Measurements from ENCODE around the gene TMEM255B. TPM values are rescaled to one million over a fixed set of nuclear protein-coding genes. Genes with fewer than 3 reads are reported as not detected.
"Not testable (repeated sequence)": the region's sequence is repeated elsewhere in the genome, so short reads cannot be mapped to it uniquely, and the experiment has no call there.

Gene TMEM255B
- total RNA-seq, 1 donor from 2014 or later: 8.4 TPM

DNA sequence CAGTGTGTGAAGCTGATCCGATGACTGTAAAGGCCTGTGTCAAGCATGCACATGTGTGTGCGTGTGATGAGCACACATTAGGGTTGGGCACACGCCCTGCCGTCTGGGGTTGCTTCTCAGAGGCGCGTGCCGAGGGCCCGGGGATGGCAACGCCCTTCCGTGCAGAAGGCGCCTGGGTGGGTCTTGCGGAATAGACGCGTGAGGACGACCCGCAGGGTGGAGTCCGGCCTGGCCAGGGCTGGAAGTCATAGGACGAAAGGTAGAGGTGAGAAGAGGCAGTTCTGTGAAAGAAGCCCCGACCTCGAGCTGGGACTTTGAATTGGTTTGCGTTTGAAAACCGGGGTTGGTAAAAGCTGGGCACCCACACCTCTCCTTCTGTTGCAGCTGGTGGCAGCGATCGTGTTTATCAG, 35.7 kb downstream of the TMEM255B start:
- H3K4me3 ChIP-seq (ENCODE audit: insufficient read depth, low read depth, low read length): no peak overlapping the region
- peaks cover 32% of the 10 kb centered on the region for H3K27me3 Mint-ChIP-seq (ENCODE audit: low read depth, unreplicated experiment)
- no peaks in the 10 kb centered on the region for H3K36me3 ChIP-seq (ENCODE audit: insufficient read depth, low read length)
- no peak for FAIRE-seq
- H2AFZ ChIP-seq (ENCODE audit: low read depth, low read length): no peak overlapping the region
- peaks cover 13% of the 10 kb centered on the region for H3K36me3 Mint-ChIP-seq (ENCODE audit: low read depth, unreplicated experiment)
- no peak overlapping the region for H3K27ac Mint-ChIP-seq (ENCODE audit: unreplicated experiment)
- H3K9me3 Mint-ChIP-seq (ENCODE audit: unreplicated experiment): peaks cover 4% of the 10 kb centered on the region
- no peak overlapping the region for H3K4me3 Mint-ChIP-seq (ENCODE audit: unreplicated experiment)
- H3K9ac ChIP-seq (ENCODE audit: low read length): no peak overlapping the region
- no peak overlapping the region for H3K27ac ChIP-seq (ENCODE audit: low read depth, low read length)
- H4K20me1 ChIP-seq (ENCODE audit: insufficient read depth, low read length): no peaks in the 10 kb centered on the region
- no peaks in the 10 kb centered on the region for H3K79me2 ChIP-seq (ENCODE audit: insufficient read depth, low read length)
- peaks cover 3% of the 10 kb centered on the region for H3K27me3 ChIP-seq (ENCODE audit: insufficient read depth, low read length)
- H3K4me1 Mint-ChIP-seq (ENCODE audit: low read depth, unreplicated experiment): no peaks in the 10 kb centered on the region
- DNase-seq (ENCODE audit: low read depth): no peak
- TF ChIP-seq, protein P1, sequence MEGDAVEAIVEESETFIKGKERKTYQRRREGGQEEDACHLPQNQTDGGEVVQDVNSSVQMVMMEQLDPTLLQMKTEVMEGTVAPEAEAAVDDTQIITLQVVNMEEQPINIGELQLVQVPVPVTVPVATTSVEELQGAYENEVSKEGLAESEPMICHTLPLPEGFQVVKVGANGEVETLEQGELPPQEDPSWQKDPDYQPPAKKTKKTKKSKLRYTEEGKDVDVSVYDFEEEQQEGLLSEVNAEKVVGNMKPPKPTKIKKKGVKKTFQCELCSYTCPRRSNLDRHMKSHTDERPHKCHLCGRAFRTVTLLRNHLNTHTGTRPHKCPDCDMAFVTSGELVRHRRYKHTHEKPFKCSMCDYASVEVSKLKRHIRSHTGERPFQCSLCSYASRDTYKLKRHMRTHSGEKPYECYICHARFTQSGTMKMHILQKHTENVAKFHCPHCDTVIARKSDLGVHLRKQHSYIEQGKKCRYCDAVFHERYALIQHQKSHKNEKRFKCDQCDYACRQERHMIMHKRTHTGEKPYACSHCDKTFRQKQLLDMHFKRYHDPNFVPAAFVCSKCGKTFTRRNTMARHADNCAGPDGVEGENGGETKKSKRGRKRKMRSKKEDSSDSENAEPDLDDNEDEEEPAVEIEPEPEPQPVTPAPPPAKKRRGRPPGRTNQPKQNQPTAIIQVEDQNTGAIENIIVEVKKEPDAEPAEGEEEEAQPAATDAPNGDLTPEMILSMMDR (IDR thresholded peaks at IDR 0.05; ENCODE audit: insufficient read depth, low read depth, low read length): no peak
- TF ChIP-seq EZH2 (IDR thresholded peaks at IDR 0.05; ENCODE audit: insufficient read depth, low read length): no peak
- H3K4me2 ChIP-seq (ENCODE audit: low read length): no peak overlapping the region
- no peaks in the 10 kb centered on the region for H3K9me3 ChIP-seq (ENCODE audit: insufficient read depth, low read depth, low read length)
- H3K4me1 ChIP-seq (ENCODE audit: insufficient read depth, low read length): no peaks in the 10 kb centered on the region

DNA sequence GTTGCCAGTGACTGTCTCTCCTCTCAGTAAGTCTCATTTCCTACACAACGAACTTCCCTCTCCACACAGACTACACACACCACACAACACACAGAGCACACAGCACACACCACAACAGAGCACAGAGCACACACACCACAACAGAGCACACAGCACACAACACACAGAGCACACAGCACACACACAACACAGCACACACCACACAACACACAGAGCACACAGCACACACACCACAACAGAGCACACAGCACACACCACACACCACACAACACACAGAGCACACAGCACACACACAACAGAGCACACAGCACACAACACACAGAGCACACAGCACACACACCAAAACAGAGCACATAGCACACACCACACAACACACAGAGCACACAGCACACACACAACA, 36.3 kb downstream of the TMEM255B start:
- not testable (repeated sequence) for H3K4me1 Mint-ChIP-seq (ENCODE audit: low read depth, unreplicated experiment); H3K9me3 ChIP-seq (ENCODE audit: insufficient read depth, low read depth, low read length); H3K9me3 Mint-ChIP-seq (ENCODE audit: unreplicated experiment); H3K4me2 ChIP-seq (ENCODE audit: low read length); H3K36me3 ChIP-seq (ENCODE audit: insufficient read depth, low read length); H3K4me3 ChIP-seq (ENCODE audit: insufficient read depth, low read depth, low read length); H3K79me2 ChIP-seq (ENCODE audit: insufficient read depth, low read length); H3K4me3 Mint-ChIP-seq (ENCODE audit: unreplicated experiment); H3K4me1 ChIP-seq (ENCODE audit: insufficient read depth, low read length); FAIRE-seq; H3K27ac ChIP-seq (ENCODE audit: low read depth, low read length); H3K27ac Mint-ChIP-seq (ENCODE audit: unreplicated experiment); H4K20me1 ChIP-seq (ENCODE audit: insufficient read depth, low read length); H3K9ac ChIP-seq (ENCODE audit: low read length); DNase-seq (ENCODE audit: low read depth); H2AFZ ChIP-seq (ENCODE audit: low read depth, low read length); H3K27me3 ChIP-seq (ENCODE audit: insufficient read depth, low read length)
- peaks cover 13% of the 10 kb centered on the region for H3K36me3 Mint-ChIP-seq (ENCODE audit: low read depth, unreplicated experiment)
- peaks cover 33% of the 10 kb centered on the region for H3K27me3 Mint-ChIP-seq (ENCODE audit: low read depth, unreplicated experiment)

DNA sequence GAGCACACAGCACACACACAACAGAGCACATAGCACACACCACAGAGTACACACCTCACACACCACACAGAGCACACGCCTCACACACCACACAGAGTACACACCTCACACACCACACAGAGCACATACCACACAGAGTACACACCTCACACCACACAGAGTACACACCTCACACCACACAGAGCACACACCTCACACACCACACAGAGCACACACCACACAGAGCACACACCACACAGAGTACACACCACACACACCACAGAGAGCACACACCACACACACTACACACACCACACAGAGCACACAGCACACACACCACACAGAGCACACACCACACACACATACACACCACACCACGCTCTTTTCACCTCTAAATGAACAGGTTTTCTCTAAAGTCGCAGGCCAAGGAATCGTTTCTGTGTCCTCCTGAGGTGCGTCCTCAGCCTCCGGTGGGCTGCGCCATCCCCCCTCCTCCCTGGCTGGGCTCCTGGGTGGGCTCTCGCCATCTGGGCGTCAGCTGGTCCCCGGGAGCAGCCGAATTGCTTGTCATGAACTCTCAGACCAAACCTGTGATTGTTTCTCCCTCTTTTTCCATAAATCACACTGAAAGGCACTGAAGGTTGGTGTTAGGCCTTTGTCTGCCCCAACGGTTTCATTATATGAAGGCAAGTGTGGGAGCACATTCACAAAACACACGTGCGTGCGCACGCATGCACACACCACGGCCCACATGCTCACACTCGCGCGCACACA, 37.4 kb downstream of the TMEM255B start:
- H3K36me3 ChIP-seq (ENCODE audit: insufficient read depth, low read length): no peaks in the 10 kb centered on the region
- peaks cover 3% of the 10 kb centered on the region for H3K27me3 ChIP-seq (ENCODE audit: insufficient read depth, low read length)
- Mint-ChIP-seq H3K27me3 (ENCODE audit: low read depth, unreplicated experiment) (peaks cover 25% of the 10 kb centered on the region), H3K9me3 (ENCODE audit: unreplicated experiment) (peaks cover 2% of the 10 kb centered on the region), H3K4me3 (ENCODE audit: unreplicated experiment) (no peak overlapping the region), H3K36me3 (ENCODE audit: low read depth, unreplicated experiment) (peaks cover 7% of the 10 kb centered on the region), H3K4me1 (ENCODE audit: low read depth, unreplicated experiment) (no peaks in the 10 kb centered on the region), H3K27ac (ENCODE audit: unreplicated experiment) (no peak overlapping the region)
- no peaks in the 10 kb centered on the region for H3K79me2 ChIP-seq (ENCODE audit: insufficient read depth, low read length)
- no peak overlapping the region for H3K27ac ChIP-seq (ENCODE audit: low read depth, low read length)
- H3K4me2 ChIP-seq (ENCODE audit: low read length): no peak overlapping the region
- no peak overlapping the region for H3K9ac ChIP-seq (ENCODE audit: low read length)
- TF ChIP-seq, protein P1 (IDR thresholded peaks at IDR 0.05; ENCODE audit: insufficient read depth, low read depth, low read length): no peak
- no peak for TF ChIP-seq EZH2 (IDR thresholded peaks at IDR 0.05; ENCODE audit: insufficient read depth, low read length)
- DNase-seq (ENCODE audit: low read depth) (no peak), FAIRE-seq (no peak)
- no peaks in the 10 kb centered on the region for H3K9me3 ChIP-seq (ENCODE audit: insufficient read depth, low read depth, low read length)
- H2AFZ ChIP-seq (ENCODE audit: low read depth, low read length): no peak overlapping the region
- H4K20me1 ChIP-seq (ENCODE audit: insufficient read depth, low read length): no peaks in the 10 kb centered on the region
- H3K4me1 ChIP-seq (ENCODE audit: insufficient read depth, low read length): no peaks in the 10 kb centered on the region
- H3K4me3 ChIP-seq (ENCODE audit: insufficient read depth, low read depth, low read length): no peak overlapping the region
